ENCODE data around the gene CDH23. TPM values are rescaled to one million over a fixed set of nuclear protein-coding genes. Genes with fewer than 3 reads are reported as not detected.
A peak's percentile ranks its signal among the peaks of the same experiment; 100 is the strongest.

The CDH23 gene
- total and polyA plus RNA-seq, 9 of the 15 experiments (the other 6 are each of a cell fraction or from before 2014, with no cell fraction given) = 0.18 to 1.2 (median 0.47) TPM

- TF ChIP-seq NR2C2 (CRISPR knock-in tag; IDR thresholded peaks at IDR 0.05) = no peak
- TF ChIP-seq NR2C2 (tag; IDR thresholded peaks at IDR 0.05) = peak; percentile 88
- peak; percentile 65; the same call in 1 of the 2 replicates for TF ChIP-seq JUND (IDR thresholded peaks at IDR 0.05; ENCODE audit: borderline replicate concordance, low read depth, low read length)
- no peak; the same call in 2 of the 3 replicates for TF ChIP-seq JUND (tag; IDR thresholded peaks at IDR 0.05; ENCODE audit: borderline replicate concordance, low read depth, low read length)
- no peak for TF ChIP-seq ZNF584 (CRISPR knock-in tag; IDR thresholded peaks at IDR 0.05; ENCODE audit: low read depth)
- TF ChIP-seq NBN (IDR thresholded peaks at IDR 0.05; ENCODE audit: low read depth) = peak; percentile 63; the same call in 1 of the 2 replicates
- TF ChIP-seq DDX20 (tag; IDR thresholded peaks at IDR 0.05; ENCODE audit: low read depth) = no peak
- TF ChIP-seq, protein P1, sequence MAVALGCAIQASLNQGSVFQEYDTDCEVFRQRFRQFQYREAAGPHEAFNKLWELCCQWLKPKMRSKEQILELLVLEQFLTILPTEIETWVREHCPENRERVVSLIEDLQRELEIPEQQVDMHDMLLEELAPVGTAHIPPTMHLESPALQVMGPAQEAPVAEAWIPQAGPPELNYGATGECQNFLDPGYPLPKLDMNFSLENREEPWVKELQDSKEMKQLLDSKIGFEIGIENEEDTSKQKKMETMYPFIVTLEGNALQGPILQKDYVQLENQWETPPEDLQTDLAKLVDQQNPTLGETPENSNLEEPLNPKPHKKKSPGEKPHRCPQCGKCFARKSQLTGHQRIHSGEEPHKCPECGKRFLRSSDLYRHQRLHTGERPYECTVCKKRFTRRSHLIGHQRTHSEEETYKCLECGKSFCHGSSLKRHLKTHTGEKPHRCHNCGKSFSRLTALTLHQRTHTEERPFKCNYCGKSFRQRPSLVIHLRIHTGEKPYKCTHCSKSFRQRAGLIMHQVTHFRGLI (CRISPR knock-in tag; IDR thresholded peaks at IDR 0.05) = no peak
- TF ChIP-seq NFE2L1 (tag; IDR thresholded peaks at IDR 0.05; ENCODE audit: borderline replicate concordance, low read depth) = no peak
- no peak for TF ChIP-seq NCOA4 (IDR thresholded peaks at IDR 0.05; ENCODE audit: partially characterized antibody)
- TF ChIP-seq HCFC1 (IDR thresholded peaks at IDR 0.05; ENCODE audit: low read depth, low read length) = peak; percentile 13; the same call in 1 of the 2 replicates
- 0 out of 2 replicates have a peak, but pooled peaks have one; percentile 3 for TF ChIP-seq NR4A1 (CRISPR knock-in tag; IDR thresholded peaks at IDR 0.05)
- peak; percentile 85; the same call in 1 of the 2 replicates for TF ChIP-seq NR4A1 (tag; IDR thresholded peaks at IDR 0.05)
- TF ChIP-seq FOXK2 (conservative IDR thresholded peaks at IDR 0.05 in 1 of 2, IDR thresholded peaks at IDR 0.05 in 1 of 2; ENCODE audit: low read depth in 2 of 2) = no peak; a peak in 1 of 4 replicates
- TF ChIP-seq, protein P2, sequence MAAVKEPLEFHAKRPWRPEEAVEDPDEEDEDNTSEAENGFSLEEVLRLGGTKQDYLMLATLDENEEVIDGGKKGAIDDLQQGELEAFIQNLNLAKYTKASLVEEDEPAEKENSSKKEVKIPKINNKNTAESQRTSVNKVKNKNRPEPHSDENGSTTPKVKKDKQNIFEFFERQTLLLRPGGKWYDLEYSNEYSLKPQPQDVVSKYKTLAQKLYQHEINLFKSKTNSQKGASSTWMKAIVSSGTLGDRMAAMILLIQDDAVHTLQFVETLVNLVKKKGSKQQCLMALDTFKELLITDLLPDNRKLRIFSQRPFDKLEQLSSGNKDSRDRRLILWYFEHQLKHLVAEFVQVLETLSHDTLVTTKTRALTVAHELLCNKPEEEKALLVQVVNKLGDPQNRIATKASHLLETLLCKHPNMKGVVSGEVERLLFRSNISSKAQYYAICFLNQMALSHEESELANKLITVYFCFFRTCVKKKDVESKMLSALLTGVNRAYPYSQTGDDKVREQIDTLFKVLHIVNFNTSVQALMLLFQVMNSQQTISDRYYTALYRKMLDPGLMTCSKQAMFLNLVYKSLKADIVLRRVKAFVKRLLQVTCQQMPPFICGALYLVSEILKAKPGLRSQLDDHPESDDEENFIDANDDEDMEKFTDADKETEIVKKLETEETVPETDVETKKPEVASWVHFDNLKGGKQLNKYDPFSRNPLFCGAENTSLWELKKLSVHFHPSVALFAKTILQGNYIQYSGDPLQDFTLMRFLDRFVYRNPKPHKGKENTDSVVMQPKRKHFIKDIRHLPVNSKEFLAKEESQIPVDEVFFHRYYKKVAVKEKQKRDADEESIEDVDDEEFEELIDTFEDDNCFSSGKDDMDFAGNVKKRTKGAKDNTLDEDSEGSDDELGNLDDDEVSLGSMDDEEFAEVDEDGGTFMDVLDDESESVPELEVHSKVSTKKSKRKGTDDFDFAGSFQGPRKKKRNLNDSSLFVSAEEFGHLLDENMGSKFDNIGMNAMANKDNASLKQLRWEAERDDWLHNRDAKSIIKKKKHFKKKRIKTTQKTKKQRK (IDR thresholded peaks at IDR 0.05; ENCODE audit: borderline replicate concordance, low read depth, low read length) = no peak
- TF ChIP-seq ZFX (CRISPR knock-in tag; IDR thresholded peaks at IDR 0.05) = peak; percentile 66
- TF ChIP-seq CSDE1 (IDR thresholded peaks at IDR 0.05) = no peak
These were observed 349.8 kb downstream of the CDH23 start (continued) for GRCh38 chr10:71746344-71747037.
